GM12891 (cell line): Measurements from ENCODE around the gene ZSCAN12.

Experiments
- POLR2A ChIP-seq: IDR thresholded peaks from 2 replicates; pipeline ENCODE4 v1.6.1; 2011; ENCODE audit warnings: low read depth, low read length, control low read depth
- POLR2AphosphoS5 ChIP-seq: IDR thresholded peaks from 2 replicates; pipeline ENCODE4 v1.6.1; 2011; ENCODE audit warnings: low read depth, low read length, control low read depth
- TAF1 ChIP-seq: IDR thresholded peaks from 2 replicates; pipeline ENCODE4 v1.6.1; 2011; ENCODE audit warnings: low read depth, low read length, control low read depth

DNA sequence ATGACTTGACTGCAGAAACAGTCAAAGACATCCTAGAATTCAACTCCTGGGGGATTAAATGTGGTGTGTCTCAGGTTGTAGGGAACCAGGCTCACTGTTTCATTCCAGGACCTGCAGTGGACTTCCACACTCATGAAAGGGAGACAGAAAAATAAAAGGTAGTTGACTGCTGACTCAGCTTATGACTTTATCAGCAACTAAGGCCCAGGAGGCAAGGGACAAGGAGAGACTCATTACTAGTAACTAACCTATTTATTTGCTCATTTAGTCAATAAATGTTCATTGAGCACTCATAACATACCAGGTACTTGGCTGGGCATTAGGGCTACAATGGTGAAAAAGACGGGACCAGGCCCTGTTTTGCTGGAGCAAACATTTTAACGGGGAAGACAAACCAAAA lies 66.5 kb downstream of the ZSCAN12 start:
- no peak for TF ChIP-seq POLR2AphosphoS5
- TF ChIP-seq POLR2A, result no peak
- no peak for TF ChIP-seq TAF1
